Endothelial cell of umbilical vein (primary cell): ENCODE results near the gene RASD1. TPM values are rescaled to one million over a fixed set of nuclear protein-coding genes. Genes with fewer than 3 reads are reported as not detected.

Experiments
- BruUV-seq: library from RNA; stranded (reverse); fragments of 400-500 nt; replicated peaks from 2 replicates; lab custom pipeline; 2021; lab: Mats Ljungman, UMichigan
- CTCF ChIA-PET: fragments of 300-600, 350-600 bp; sonication (Branson Sonifier 250); formaldehyde crosslinking; loops from one replicate; lab custom pipeline; 2021; ENCODE audit warnings: antibody characterized with exemption, inconsistent platforms; lab: Charles Lee
- POLR2A ChIA-PET: fragments of 300-600, 350-600 bp; sonication (Branson Sonifier 250); formaldehyde crosslinking; loops from one replicate; lab custom pipeline; 2021; ENCODE audit warnings: antibody characterized with exemption, inconsistent platforms; lab: Charles Lee
- DNase-seq: peaks from one replicate; pipeline ENCODE4 v3.0.0-alpha.2; 2011; ENCODE audit warnings: low read depth, low spot score
- FAIRE-seq: peaks from 2 replicates; lab custom pipeline; 2011; peaks lifted over from hg19 to GRCh38; lab: Jason Lieb, UNC
- H2AFZ ChIP-seq: 2 replicates; pipeline ENCODE4 v1.6.0; 2012; ENCODE audit warnings: low read depth, low read length, control low read depth, inconsistent platforms
- H3K27ac ChIP-seq: 2 replicates; pipeline ENCODE4 v1.5.1; 2011; ENCODE audit warnings: low read depth, mild to moderate bottlenecking, control low read depth, low read length, moderate library complexity; ENCODE audit not compliant: insufficient read depth
- H3K27me3 ChIP-seq, 2 experiments: 2 replicates each; pipeline versions ENCODE4 v1.6.0 to v1.6.1; 2011; ENCODE audit warnings: low read length in 2 of 2, mixed read lengths in 1 of 2; ENCODE audit not compliant: control insufficient read depth in 2 of 2, insufficient read depth in 2 of 2
- H3K36me3 ChIP-seq, 2 experiments: 2 replicates in 1 of 2; 3 replicates in 1 of 2; pipeline ENCODE4 v1.5.1; 2011; ENCODE audit warnings: low read length in 2 of 2, mild to moderate bottlenecking in 1 of 2, moderate library complexity in 1 of 2; ENCODE audit not compliant: control insufficient read depth in 2 of 2, insufficient read depth in 2 of 2; ENCODE audit errors: extremely low read depth in 1 of 2
- H3K4me1 ChIP-seq: 3 replicates; pipeline ENCODE4 v1.5.1; 2011; ENCODE audit warnings: mild to moderate bottlenecking, low read length; ENCODE audit not compliant: control insufficient read depth, insufficient read depth; ENCODE audit errors: extremely low read depth
- H3K4me2 ChIP-seq: 2 replicates; pipeline ENCODE4 v1.6.1; 2011; ENCODE audit warnings: low read length, control low read depth, mixed read lengths; ENCODE audit not compliant: insufficient read depth
- H3K4me3 ChIP-seq, 3 experiments: fragments of 200-600 bp in 1 of 3; sonication (generic), shearing (Covaris generic) in 1 of 3; replicated peaks in 1 of 3; 2 replicates each; pipeline ENCODE4 v1.5.1; 2011 to 2016; ENCODE audit warnings: control low read depth in 3 of 3, low read length in 3 of 3, mild to moderate bottlenecking in 2 of 3, inconsistent platforms in 1 of 3, low read depth in 1 of 3, moderate library complexity in 1 of 3; ENCODE audit not compliant: insufficient read depth in 1 of 3
- H3K79me2 ChIP-seq: 2 replicates; pipeline ENCODE4 v1.6.0; 2012; ENCODE audit warnings: low read length, inconsistent platforms; ENCODE audit not compliant: control insufficient read depth, insufficient read depth
- H3K9ac ChIP-seq: replicated peaks from 2 replicates; pipeline ENCODE3; 2011; ENCODE audit warnings: low read length, control low read depth; ENCODE audit not compliant: insufficient read depth; ENCODE audit errors: extremely low read depth
- H3K9me1 ChIP-seq: replicated peaks from 3 replicates; pipeline ENCODE4 v1.6.0; 2011; ENCODE audit warnings: mild to moderate bottlenecking, low read length; ENCODE audit not compliant: control insufficient read depth, insufficient read depth; ENCODE audit errors: extremely low read depth
- H3K9me3 ChIP-seq: replicated peaks from 2 replicates; pipeline ENCODE4 v1.5.1; 2012; ENCODE audit warnings: low read length, inconsistent platforms; ENCODE audit not compliant: control insufficient read depth, insufficient read depth
- H4K20me1 ChIP-seq: replicated peaks from 2 replicates; pipeline ENCODE3; 2011; ENCODE audit warnings: mild to moderate bottlenecking, low read length; ENCODE audit not compliant: control insufficient read depth, insufficient read depth; ENCODE audit errors: extremely low read depth
- CTCF ChIP-seq, 2 donors: IDR thresholded peaks; 1 replicate in 1 of 2; 2 replicates in 1 of 2; pipeline ENCODE4 v1.5.1; 2011; ENCODE audit warnings: low read length in 2 of 2, mild to moderate bottlenecking in 2 of 2, moderate library complexity in 2 of 2, control low read depth in 1 of 2, inconsistent platforms in 1 of 2, low read depth in 1 of 2; ENCODE audit not compliant: insufficient read depth in 1 of 2; ENCODE audit errors: extremely low read depth in 1 of 2
- EZH2 ChIP-seq: IDR thresholded peaks from 2 replicates; pipeline ENCODE4 v1.6.1; 2012; ENCODE audit warnings: borderline replicate concordance, low read depth, mild to moderate bottlenecking, moderate library complexity, low read length, inconsistent platforms; ENCODE audit not compliant: severe bottlenecking
- FOS ChIP-seq: IDR thresholded peaks from 2 replicates; pipeline ENCODE4 v1.6.1; 2011; ENCODE audit warnings: mild to moderate bottlenecking, low read length, moderate library complexity, borderline replicate concordance; ENCODE audit not compliant: insufficient read depth
- GATA2 ChIP-seq: IDR thresholded peaks from 2 replicates; pipeline ENCODE4 v1.7.0; 2011; ENCODE audit warnings: low read depth, mild to moderate bottlenecking, moderate library complexity, mixed read lengths, low read length; ENCODE audit not compliant: insufficient read length, insufficient read depth
- JUN ChIP-seq: IDR thresholded peaks from 2 replicates; pipeline ENCODE4 v1.6.1; 2011; ENCODE audit warnings: borderline replicate concordance, low read depth; ENCODE audit not compliant: insufficient read length, insufficient read depth
- MAX ChIP-seq: IDR thresholded peaks from 2 replicates; pipeline ENCODE4 v1.6.1; 2011; ENCODE audit not compliant: insufficient read depth, insufficient read length
- MYC ChIP-seq: IDR thresholded peaks from one replicate; pipeline ENCODE4 v1.6.1; 2011; ENCODE audit warnings: mild to moderate bottlenecking, low read depth, low read length
- POLR2AphosphoS5 ChIP-seq: IDR thresholded peaks from 2 replicates; pipeline ENCODE4 v1.6.1; 2012; ENCODE audit warnings: low read depth, mild to moderate bottlenecking, control low read depth, low read length, moderate library complexity; ENCODE audit not compliant: insufficient read depth
- dilution Hi-C: fragments of 300-500 bp; cut with MboI; formaldehyde crosslinking; loops from one replicate; pipeline ENCODE4 v1.15.0; 2019; ENCODE audit warnings: low sequenced_read_pairs; ENCODE audit not compliant: extremely low pct_ligation_motif_present
- intact Hi-C: fragments of 100-400 bp; cut with micrococcal nuclease; formaldehyde crosslinking; loops from one replicate; pipeline ENCODE4 v1.10.0; 2022
- polyA plus RNA-seq, 4 experiments: library from polyadenylated mRNA; depleted of rRNA in 3 of 4; stranded (reverse) in 3 of 4; unstranded in 1 of 4; fragments of >200 nt; gene quantifications; 2 replicates each; pipeline versions ENCODE4 v1.2.1 to v1.2.3, GENCODE V29; 2011 to 2012; ENCODE audit warnings: missing spikeins in 1 of 4
- total RNA-seq: library from RNA; stranded (reverse); gene quantifications from 2 replicates; pipeline ENCODE4 v1.2.3, GENCODE V29; 2021

The RASD1 gene
- total and polyA plus RNA-seq, 2 donors (not counting 3 experiments of a cell fraction or from before 2014, with no cell fraction given): 4.2 to 15.7 TPM

GRCh38 chr17:17513626-17514025, 17.4 kb upstream of the RASD1 start:
- no peak for FAIRE-seq
- no peak overlapping the region for H3K9ac ChIP-seq
- ChIA-PET CTCF (interaction anchor here (1.2 kb wide), 1 partner anchor 17 kb away, joined by 8 read pairs; the partner anchor contains the start of gene RASD1), POLR2A (no interaction called here)
- H3K4me2 ChIP-seq: no peak overlapping the region
- no peaks in the 10 kb centered on the region for H3K9me1 ChIP-seq
- no peaks in the 10 kb centered on the region for H3K4me1 ChIP-seq
- H3K36me3 ChIP-seq: no peaks in the 10 kb centered on the region
- H3K4me3 ChIP-seq: no peak overlapping the region
- H3K27me3 ChIP-seq: no peaks in the 10 kb centered on the region
- H3K9me3 ChIP-seq: no peaks in the 10 kb centered on the region
- no peaks in the 10 kb centered on the region for H4K20me1 ChIP-seq
- intact Hi-C loops: no loop called here
- DNase-seq: no peak
- no peaks in the 10 kb centered on the region for H3K79me2 ChIP-seq
- dilution Hi-C loops: no loop called here
- H2AFZ ChIP-seq: no peak overlapping the region
- TF ChIP-seq FOS (no peak), JUN (no peak), EZH2 (no peak), GATA2 (no peak), POLR2AphosphoS5 (no peak), MAX (no peak), MYC (no peak), CTCF (IDR thresholded peaks at IDR 0.05; ENCODE audit: extremely low read depth in 1 of 2, insufficient read depth in 1 of 2, low read depth in 1 of 2, low read length in 2 of 2) (no peak)
- H3K27ac ChIP-seq: no peak overlapping the region
- no TSS peak for BruUV-seq
